HG03571 (cell line): ENCODE measurements around the gene IFT80.
"Not testable (repeated sequence)": the region's sequence is repeated elsewhere in the genome, so short reads cannot be mapped to it uniquely, and the experiment has no call there.

Experiments used
- ATAC-seq: cut with Tn5 transposase; IDR thresholded peaks from one replicate; pipeline ENCODE4 v1.9.1; 2021; ENCODE audit not compliant: unreplicated experiment

IFT80 gene

DNA sequence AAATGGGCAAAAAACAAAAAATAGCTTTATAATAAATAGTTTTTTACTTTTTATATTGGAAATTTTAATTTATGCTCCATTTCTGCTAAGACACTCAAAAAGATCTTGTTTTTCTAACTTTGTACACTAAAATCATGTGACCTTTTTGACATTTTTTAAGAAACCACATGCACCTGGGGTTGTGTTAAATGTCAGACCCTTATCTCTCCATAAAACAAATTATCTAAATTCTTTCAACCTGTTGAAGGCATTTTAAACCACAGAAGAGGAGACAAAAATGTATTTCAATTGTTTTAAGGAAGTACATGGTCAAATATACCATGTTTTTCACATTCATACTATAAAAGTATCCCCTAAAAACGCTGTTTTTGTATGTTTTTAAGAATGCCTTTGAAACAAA is 29.2 kb downstream of the IFT80 start:
- no peak for ATAC-seq

- ATAC-seq = no peak
These were observed 30.2 kb downstream of the IFT80 start for GRCh38 chr3:160368804-160369203.

DNA sequence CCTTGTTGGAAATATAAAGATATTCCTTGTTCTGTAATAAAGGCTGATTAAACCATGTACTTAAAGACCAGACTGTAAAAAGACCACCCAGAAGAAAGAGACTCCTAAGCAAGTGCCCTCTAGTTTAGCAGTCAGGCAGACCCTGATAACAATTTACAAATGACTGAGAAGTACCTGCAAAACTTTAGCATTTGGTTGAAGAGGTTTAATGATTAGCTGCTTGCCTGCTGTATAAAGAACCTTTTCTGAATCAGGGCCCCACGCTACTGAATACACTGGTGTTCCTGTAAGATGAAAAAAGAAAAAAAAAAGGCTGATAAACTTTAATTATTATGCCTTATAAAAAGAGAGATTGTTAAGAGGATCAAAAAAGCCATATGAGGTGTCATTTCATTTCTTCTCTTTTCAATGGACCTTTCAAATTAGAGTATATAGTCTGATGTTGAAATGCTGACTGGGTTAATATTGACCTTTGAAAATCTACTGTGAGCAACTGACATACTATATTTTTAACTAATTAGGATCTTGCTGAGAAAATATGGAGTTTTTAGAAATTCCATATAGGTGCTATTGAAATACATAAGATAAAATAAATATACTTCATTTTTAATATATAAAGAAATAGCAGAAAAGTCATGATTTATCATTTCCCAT is 33.0 kb downstream of the IFT80 start:
- ATAC-seq = no peak

- ATAC-seq = not testable (repeated sequence)
These were observed 36.1 kb downstream of the IFT80 start for GRCh38 chr3:160362896-160363295.

GRCh38 chr3:160355826-160356225 is 43.2 kb downstream of the IFT80 start:
- no peak for ATAC-seq

GRCh38 chr3:160346511-160346910 is 52.5 kb downstream of the IFT80 start:
- no peak for ATAC-seq

DNA sequence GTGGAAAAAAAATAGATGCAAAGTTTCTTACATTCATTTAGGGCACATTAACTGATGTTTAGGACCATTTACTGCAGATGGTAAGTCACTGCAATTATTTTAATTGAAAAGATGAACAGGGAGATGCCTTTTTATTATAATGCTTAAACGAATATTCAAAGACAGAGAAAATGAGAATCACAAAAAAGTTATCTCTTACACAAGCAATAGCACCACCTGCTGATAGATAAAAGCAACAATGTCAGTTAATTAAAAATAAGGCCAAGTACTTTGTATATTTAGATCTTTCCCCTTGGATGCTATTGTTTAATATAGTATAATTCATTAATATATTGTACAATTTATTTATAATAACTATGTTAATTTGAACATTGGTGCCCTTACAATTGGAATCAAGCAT is 55.9 kb downstream of the IFT80 start:
- ATAC-seq = no peak

DNA sequence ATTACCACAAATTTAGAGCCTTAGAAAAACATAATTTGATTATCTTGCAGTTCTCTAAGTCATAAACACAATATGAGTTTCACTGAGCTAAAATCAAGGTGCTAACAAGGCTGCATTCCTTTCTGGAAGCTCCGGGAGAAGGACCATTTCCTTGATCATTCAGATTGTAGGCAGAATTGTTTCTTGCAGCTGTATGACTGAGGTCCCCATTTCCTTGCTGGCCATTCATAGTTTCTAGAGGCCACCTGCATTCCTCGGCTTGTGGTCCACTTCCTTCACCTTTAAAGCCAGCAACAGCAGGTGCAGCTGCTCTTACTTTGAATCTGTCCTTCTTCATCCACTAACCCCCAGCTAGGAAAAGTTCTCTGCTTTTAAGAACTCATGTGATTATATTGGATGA is 58.7 kb downstream of the IFT80 start:
- ATAC-seq = no peak

DNA sequence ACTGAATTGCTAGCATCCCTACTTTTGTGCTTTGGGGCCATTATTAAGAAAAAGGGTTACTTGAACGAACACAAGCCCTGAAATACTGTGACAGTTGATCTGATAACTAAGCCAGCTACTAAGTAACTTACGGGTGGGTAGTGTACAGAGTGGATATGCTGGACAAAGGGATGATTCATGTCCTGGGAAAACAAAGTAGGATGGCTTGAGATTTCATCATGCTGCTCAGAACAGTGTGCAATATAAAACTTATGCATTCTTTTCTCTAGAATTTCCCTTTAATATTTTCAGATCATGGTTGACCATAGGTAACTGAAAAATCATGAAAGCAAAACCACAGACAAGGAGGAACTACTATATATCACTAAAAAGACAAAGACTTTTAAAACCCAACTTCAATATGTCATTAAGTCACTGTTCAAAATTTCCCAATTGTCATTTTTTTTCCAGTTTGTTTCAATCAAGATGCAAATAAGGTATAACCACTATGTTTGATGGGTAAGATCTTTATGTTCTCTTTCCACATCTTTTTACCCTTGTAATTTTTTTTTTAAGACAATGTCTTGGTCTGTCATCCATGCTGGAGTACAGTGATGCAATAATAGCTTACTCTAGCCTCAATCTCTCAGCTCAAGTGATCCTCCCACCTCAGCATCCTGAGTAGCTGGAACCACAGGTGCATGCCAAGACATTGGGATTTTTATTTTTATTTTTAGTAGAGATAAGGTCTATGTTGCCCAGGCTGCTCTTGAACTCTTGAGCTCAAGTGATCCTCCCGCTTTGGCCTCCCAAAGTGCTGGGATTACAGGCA is 67.7 kb downstream of the IFT80 start:
- ATAC-seq = no peak

- ATAC-seq = no peak
These were observed 68.3 kb downstream of the IFT80 start for GRCh38 chr3:160330690-160331089.

DNA sequence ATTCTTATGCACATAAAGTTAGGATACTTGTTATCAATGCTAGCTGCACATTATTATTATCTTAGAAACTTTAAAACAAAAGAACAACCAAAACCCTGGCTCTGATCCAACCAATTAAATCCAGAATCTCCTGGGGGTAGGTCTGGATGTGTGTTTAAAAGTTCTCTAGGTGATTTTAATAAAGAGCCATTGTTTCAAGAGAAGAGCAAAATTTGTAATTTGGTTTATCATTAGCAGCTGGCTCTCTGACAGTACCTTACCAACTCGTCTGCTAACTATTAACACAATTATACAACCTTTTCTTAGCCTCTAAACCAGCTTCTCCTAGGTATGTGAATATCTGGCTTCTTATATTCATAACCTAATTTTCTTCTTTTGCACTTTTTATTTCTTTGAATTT is 68.9 kb downstream of the IFT80 start:
- ATAC-seq = no peak

- ATAC-seq = not testable (repeated sequence)
These were observed 72.7 kb downstream of the IFT80 start for GRCh38 chr3:160326286-160326685.

- not testable (repeated sequence) for ATAC-seq
These were observed 77.2 kb downstream of the IFT80 start for GRCh38 chr3:160321821-160322220.

GRCh38 chr3:160319322-160319721 is 79.7 kb downstream of the IFT80 start:
- ATAC-seq = no peak

GRCh38 chr3:160314995-160315394 is 84.0 kb downstream of the IFT80 start:
- ATAC-seq = no peak

DNA sequence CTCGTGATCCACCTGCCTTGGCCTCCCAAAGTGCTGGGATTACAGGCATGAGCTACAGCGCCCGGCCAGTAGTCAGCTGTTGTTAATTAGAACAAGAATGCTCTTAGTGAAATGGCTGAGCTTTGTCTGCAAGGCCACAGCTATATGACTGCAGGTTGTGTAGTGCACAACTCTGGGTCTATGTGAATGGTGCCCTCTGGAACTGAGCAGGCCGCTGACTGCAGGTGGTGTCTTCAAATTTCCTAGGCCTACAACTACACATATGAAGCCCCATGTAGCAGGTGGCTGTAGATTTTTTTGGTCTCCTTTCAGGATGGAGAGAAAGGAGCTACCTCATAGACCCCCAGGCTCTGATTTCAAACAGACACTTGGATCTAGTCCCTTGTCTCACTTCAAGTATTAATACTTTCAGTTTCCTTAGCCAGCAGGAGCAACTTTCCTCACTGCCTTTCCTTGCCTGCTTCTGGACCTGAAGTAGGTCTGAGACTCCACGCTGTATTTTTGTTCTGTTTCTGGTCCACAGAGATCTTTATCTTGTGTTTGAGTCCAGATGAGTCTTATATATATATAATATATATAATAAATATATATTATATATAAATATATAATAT is 86.9 kb downstream of the IFT80 start:
- no peak for ATAC-seq

DNA sequence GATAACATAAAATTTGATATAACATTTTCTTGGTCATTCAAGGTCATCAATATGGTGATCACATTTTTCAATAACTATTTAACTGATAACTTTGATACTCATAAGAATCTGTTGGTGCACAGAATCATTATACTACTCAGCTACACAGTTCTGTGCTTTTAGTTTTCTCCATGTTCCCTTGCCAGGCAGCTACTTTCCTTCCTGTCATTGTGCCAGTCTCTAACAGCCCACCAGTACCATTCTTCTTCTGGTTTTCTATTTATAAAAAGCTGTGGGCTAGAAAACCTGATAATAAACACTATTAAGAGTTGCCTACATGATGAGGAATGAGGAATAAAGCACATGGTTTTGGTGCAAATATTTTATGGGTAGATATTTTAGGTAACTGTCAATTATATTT is 96.2 kb downstream of the IFT80 start:
- no peak for ATAC-seq

GRCh38 chr3:160296591-160296990 is 102.4 kb downstream of the IFT80 start:
- ATAC-seq = no peak

DNA sequence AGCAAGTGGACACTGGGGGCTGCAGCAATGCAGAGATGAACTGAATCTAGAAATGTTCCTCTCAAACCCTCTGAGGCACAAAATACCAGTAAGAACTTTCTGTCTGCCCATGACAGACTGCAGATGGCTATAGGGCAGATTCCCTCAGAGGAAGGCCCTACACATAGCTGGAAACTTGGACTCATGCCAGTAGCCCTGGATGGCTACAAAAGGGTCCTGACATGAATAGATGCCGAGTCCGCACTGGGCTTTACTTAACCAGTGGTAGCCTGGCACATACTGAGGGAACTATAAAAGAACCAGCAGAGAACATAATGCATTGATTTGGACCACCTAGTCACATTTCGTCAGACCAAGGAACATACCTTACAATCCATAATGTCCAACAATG is 107.1 kb downstream of the IFT80 start:
- ATAC-seq = no peak

DNA sequence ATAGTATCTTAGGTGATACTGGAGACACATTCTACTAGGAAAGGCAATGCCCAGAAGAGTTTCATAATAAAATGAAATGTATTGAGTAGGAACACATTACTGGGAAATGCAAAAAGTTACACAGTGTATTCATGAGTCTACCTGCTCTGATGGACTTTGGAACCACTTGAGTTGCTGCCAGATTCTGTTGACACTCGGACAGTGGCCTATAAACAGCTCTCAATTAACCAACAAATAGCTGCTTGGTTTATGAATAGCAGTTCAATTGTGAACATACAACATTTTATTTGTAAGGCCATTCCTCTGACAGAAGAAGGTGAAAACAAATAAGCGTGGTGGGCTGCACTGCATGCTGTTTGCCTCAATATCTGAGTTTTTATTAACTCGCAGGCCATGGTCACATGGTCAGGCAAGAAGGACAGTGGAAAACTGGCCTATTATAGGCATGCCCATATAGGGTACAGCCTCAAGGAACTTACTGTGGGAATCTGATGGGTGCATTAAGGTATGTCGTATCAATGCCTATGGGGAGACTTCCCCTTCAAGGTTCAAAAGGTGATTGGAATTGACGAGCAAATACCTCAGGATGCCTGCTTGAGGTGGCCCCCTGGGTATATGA is 107.6 kb downstream of the IFT80 start:
- ATAC-seq = no peak

DNA sequence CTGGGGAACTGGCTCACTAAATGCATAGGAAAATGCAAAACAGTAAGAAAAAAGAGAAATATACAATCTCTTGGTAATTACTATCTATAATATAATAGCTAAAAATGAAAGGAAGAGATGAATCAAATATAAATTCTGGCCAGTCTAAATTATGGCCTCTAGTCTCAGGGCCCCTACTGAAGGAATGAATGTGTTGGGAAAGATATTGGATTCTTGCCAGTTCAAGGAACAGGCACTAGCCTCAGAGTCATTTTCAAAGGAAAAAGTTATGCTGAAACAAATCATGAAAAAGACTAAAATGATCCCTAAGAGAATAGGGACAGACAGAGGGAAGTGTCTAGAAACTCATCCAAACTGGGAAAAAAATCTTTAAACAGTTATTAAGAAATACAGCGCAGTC is 111.4 kb downstream of the IFT80 start:
- no peak for ATAC-seq

- no peak for ATAC-seq
These were observed 112.8 kb downstream of the IFT80 start for GRCh38 chr3:160286231-160286630.
